GM23338 (cell line): ENCODE results near the gene RAB3IL1. TPM values are rescaled to one million over a fixed set of nuclear protein-coding genes. Genes with fewer than 3 reads are reported as not detected.
"Not testable (repeated sequence)": the region's sequence is repeated elsewhere in the genome, so short reads cannot be mapped to it uniquely, and the experiment has no call there.

ENCODE experiments used
- ATAC-seq: fragments of 200-7000 bp; cut with Tn5 transposase; 3 replicates; pipeline ENCODE4 v1.9.1; 2020
- DNase-seq: peaks from one replicate; pipeline ENCODE4 v3.0.0-alpha.2; 2015; ENCODE audit warnings: low spot score
- H2AFZ ChIP-seq: fragments of 200-600 bp; sonication (generic); 2 replicates; pipeline ENCODE4 v1.8.0; 2016; ENCODE audit warnings: antibody characterized with exemption, mild to moderate bottlenecking, moderate library complexity
- H3F3A ChIP-seq: fragments of 200-600 bp; sonication (generic); replicated peaks from 2 replicates; pipeline ENCODE4 v1.8.0; 2017; ENCODE audit warnings: antibody characterized with exemption, mixed run types, low read depth
- H3K27ac ChIP-seq: fragments of 200-600 bp; sonication (generic); 2 replicates; pipeline ENCODE4 v1.6.1; 2016; ENCODE audit warnings: low read depth
- H3K27me3 ChIP-seq: fragments of 200-600 bp; sonication (generic); 2 replicates; pipeline ENCODE4 v1.8.0; 2016; ENCODE audit warnings: mild to moderate bottlenecking, mixed run types, moderate library complexity; ENCODE audit not compliant: insufficient read depth
- H3K36me3 ChIP-seq: fragments of 200-600 bp; sonication (generic); 2 replicates; pipeline ENCODE4 v1.8.0; 2016; ENCODE audit warnings: mild to moderate bottlenecking; ENCODE audit not compliant: insufficient read depth
- H3K4me1 ChIP-seq: fragments of 200-600 bp; sonication (generic); 2 replicates; pipeline ENCODE4 v1.8.0; 2016; ENCODE audit warnings: mild to moderate bottlenecking, moderate library complexity; ENCODE audit not compliant: insufficient read depth
- H3K4me2 ChIP-seq: fragments of 200-600 bp; sonication (generic); 2 replicates; pipeline ENCODE4 v1.7.1; 2017; ENCODE audit warnings: mixed run types
- H3K4me3 ChIP-seq: fragments of 200-600 bp; sonication (generic); 2 replicates; pipeline ENCODE4 v1.6.1; 2016; ENCODE audit warnings: mixed run types
- H3K79me2 ChIP-seq: fragments of 200-600 bp; sonication (generic); replicated peaks from 2 replicates; pipeline ENCODE4 v1.8.0; 2017; ENCODE audit warnings: mild to moderate bottlenecking; ENCODE audit not compliant: insufficient read depth
- H3K9me2 ChIP-seq: fragments of 200-600 bp; sonication (generic); 2 replicates; pipeline ENCODE4 v1.8.0; 2017; ENCODE audit not compliant: insufficient read depth
- H4K20me1 ChIP-seq: fragments of 200-600 bp; sonication (generic); replicated peaks from 2 replicates; pipeline ENCODE4 v1.8.0; 2017; ENCODE audit warnings: mild to moderate bottlenecking; ENCODE audit not compliant: insufficient read depth
- H3K27ac Mint-ChIP-seq: 2 replicates; pipeline ENCODE4 v1.8.0; 2020; ENCODE audit warnings: inconsistent platforms, mild to moderate bottlenecking, moderate library complexity, mixed read lengths
- H3K27me3 Mint-ChIP-seq: 3 replicates; pipeline ENCODE4 v1.8.0; 2022; ENCODE audit warnings: low read depth, mild to moderate bottlenecking, moderate library complexity, mixed read lengths, inconsistent platforms; ENCODE audit not compliant: insufficient read depth, poor library complexity
- H3K36me3 Mint-ChIP-seq: 3 replicates; pipeline ENCODE4 v1.8.0; 2021; ENCODE audit warnings: low read depth, mild to moderate bottlenecking, inconsistent platforms, moderate library complexity, mixed read lengths
- H3K4me1 Mint-ChIP-seq: 3 replicates; pipeline ENCODE4 v1.8.0; 2020; ENCODE audit warnings: mild to moderate bottlenecking, inconsistent platforms, mixed read lengths
- H3K4me3 Mint-ChIP-seq: 3 replicates; pipeline ENCODE4 v1.8.0; 2021; ENCODE audit warnings: moderate library complexity, mild to moderate bottlenecking, inconsistent platforms, mixed read lengths
- H3K9me3 Mint-ChIP-seq: 3 replicates; pipeline ENCODE4 v1.8.0; 2020; ENCODE audit warnings: moderate library complexity, mild to moderate bottlenecking, inconsistent platforms, mixed read lengths
- CTCF ChIP-seq, 2 experiments: fragments of 200-600 bp in 1 of 2; sonication (generic) in 1 of 2; conservative IDR thresholded peaks; 2 replicates each; pipeline versions ENCODE4 v1.5.1 to v1.6.1; 2016 to 2017; ENCODE audit warnings: antibody characterized with exemption in 2 of 2, low read depth in 2 of 2, mild to moderate bottlenecking in 2 of 2, moderate library complexity in 1 of 2
- EZH2 ChIP-seq: fragments of 200-600 bp; sonication (generic); IDR thresholded peaks from one replicate; pipeline ENCODE4 v1.8.0; 2017; ENCODE audit warnings: antibody characterized with exemption, mild to moderate bottlenecking, low read depth; ENCODE audit not compliant: unreplicated experiment
- EZH2phosphoT487 ChIP-seq: fragments of 200-600 bp; sonication (generic); IDR thresholded peaks from one replicate; pipeline ENCODE4 v1.8.1; 2018; ENCODE audit warnings: antibody characterized with exemption; ENCODE audit not compliant: unreplicated experiment
- JUNB ChIP-seq: IDR thresholded peaks from one replicate; pipeline ENCODE4 v1.6.1; 2016; ENCODE audit warnings: antibody characterized with exemption; ENCODE audit not compliant: unreplicated experiment
- NANOG ChIP-seq: IDR thresholded peaks from 2 replicates; pipeline ENCODE4 v1.6.1; 2016; ENCODE audit warnings: antibody characterized with exemption, borderline replicate concordance
- POLR2AphosphoS5 ChIP-seq: IDR thresholded peaks from 2 replicates; pipeline ENCODE4 v1.6.1; 2016; ENCODE audit warnings: antibody characterized with exemption, low read depth
- STAT1 ChIP-seq: IDR thresholded peaks from one replicate; pipeline ENCODE4 v1.6.1; 2016; ENCODE audit warnings: antibody characterized with exemption; ENCODE audit not compliant: unreplicated experiment
- ZNF114 ChIP-seq: fragments of 250-450 bp; sonication (Bioruptor Pico); IDR thresholded peaks from 2 replicates; pipeline ENCODE4 v1.5.0; 2020; ENCODE audit warnings: mild to moderate bottlenecking, moderate library complexity
- ZNF331 ChIP-seq: fragments of 250-450 bp; sonication (Bioruptor Pico); IDR thresholded peaks from 2 replicates; pipeline ENCODE4 v1.5.0; 2020; ENCODE audit warnings: low read depth, mild to moderate bottlenecking, moderate library complexity
- polyA plus RNA-seq: library from polyadenylated mRNA; unstranded; fragments of >200 nt; fragmentation: Nextera tagmentation; extraction: Ambion mirVana; gene quantifications from 2 replicates; pipeline ENCODE4 v1.2.1, GENCODE V29; 2016
- total RNA-seq: library from RNA; depleted of rRNA; stranded (reverse); fragments of >200 nt; shearing (Covaris generic); gene quantifications from 2 replicates; pipeline ENCODE4 v1.2.3, GENCODE V29; 2014
- TF ChIP-seq, protein P1 (sequence below): fragments of 250-450 bp; sonication (Bioruptor Pico); IDR thresholded peaks from 2 replicates; pipeline ENCODE4 v1.5.0; 2020; ENCODE audit warnings: mild to moderate bottlenecking, moderate library complexity
- TF ChIP-seq, protein P2 (sequence below): IDR thresholded peaks from one replicate; pipeline ENCODE4 v1.6.1; 2018; ENCODE audit warnings: antibody characterized with exemption; ENCODE audit not compliant: unreplicated experiment

The RAB3IL1 gene
- total and polyA plus RNA-seq, 2 experiments from 2014 or later, result 2.7 to 3.4 TPM

DNA sequence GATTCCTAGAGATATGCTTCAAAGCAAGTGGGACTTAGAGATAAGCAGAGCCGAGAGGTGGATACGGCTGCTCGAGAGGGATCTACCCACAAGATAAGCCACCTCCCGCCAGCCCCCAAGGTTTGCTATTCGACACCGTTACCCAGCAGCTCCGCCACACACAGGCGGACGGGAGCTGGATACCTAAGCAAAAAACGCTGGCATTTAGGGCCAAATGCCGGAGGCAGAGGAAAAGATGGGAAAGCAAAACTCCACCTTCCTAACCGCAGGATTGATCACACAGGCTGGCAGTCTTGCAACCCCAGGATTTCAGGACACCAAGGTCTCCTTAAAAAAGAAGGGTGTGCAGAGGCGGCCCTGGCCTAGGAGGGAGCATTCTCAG is 49.4 kb upstream of the RAB3IL1 start (continued):
- TF ChIP-seq, protein P1, sequence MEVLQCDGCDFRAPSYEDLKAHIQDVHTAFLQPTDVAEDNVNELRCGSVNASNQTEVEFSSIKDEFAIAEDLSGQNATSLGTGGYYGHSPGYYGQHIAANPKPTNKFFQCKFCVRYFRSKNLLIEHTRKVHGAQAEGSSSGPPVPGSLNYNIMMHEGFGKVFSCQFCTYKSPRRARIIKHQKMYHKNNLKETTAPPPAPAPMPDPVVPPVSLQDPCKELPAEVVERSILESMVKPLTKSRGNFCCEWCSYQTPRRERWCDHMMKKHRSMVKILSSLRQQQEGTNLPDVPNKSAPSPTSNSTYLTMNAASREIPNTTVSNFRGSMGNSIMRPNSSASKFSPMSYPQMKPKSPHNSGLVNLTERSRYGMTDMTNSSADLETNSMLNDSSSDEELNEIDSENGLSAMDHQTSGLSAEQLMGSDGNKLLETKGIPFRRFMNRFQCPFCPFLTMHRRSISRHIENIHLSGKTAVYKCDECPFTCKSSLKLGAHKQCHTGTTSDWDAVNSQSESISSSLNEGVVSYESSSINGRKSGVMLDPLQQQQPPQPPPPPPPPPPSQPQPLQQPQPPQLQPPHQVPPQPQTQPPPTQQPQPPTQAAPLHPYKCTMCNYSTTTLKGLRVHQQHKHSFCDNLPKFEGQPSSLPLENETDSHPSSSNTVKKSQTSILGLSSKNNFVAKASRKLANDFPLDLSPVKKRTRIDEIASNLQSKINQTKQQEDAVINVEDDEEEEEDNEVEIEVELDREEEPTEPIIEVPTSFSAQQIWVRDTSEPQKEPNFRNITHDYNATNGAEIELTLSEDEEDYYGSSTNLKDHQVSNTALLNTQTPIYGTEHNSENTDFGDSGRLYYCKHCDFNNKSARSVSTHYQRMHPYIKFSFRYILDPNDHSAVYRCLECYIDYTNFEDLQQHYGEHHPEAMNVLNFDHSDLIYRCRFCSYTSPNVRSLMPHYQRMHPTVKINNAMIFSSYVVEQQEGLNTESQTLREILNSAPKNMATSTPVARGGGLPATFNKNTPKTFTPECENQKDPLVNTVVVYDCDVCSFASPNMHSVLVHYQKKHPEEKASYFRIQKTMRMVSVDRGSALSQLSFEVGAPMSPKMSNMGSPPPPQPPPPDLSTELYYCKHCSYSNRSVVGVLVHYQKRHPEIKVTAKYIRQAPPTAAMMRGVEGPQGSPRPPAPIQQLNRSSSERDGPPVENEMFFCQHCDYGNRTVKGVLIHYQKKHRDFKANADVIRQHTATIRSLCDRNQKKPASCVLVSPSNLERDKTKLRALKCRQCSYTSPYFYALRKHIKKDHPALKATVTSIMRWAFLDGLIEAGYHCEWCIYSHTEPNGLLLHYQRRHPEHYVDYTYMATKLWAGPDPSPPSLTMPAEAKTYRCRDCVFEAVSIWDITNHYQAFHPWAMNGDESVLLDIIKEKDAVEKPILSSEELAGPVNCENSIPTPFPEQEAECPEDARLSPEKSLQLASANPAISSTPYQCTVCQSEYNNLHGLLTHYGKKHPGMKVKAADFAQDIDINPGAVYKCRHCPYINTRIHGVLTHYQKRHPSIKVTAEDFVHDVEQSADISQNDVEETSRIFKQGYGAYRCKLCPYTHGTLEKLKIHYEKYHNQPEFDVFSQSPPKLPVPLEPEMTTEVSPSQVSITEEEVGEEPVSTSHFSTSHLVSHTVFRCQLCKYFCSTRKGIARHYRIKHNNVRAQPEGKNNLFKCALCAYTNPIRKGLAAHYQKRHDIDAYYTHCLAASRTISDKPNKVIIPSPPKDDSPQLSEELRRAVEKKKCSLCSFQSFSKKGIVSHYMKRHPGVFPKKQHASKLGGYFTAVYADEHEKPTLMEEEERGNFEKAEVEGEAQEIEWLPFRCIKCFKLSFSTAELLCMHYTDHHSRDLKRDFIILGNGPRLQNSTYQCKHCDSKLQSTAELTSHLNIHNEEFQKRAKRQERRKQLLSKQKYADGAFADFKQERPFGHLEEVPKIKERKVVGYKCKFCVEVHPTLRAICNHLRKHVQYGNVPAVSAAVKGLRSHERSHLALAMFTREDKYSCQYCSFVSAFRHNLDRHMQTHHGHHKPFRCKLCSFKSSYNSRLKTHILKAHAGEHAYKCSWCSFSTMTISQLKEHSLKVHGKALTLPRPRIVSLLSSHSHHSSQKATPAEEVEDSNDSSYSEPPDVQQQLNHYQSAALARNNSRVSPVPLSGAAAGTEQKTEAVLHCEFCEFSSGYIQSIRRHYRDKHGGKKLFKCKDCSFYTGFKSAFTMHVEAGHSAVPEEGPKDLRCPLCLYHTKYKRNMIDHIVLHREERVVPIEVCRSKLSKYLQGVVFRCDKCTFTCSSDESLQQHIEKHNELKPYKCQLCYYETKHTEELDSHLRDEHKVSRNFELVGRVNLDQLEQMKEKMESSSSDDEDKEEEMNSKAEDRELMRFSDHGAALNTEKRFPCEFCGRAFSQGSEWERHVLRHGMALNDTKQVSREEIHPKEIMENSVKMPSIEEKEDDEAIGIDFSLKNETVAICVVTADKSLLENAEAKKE (CRISPR knock-in tag), result no peak
- TF ChIP-seq STAT1 (no peak), NANOG (no peak), POLR2AphosphoS5 (no peak), EZH2 (no peak), ZNF331 (CRISPR knock-in tag) (no peak), CTCF (conservative IDR thresholded peaks at IDR 0.05; ENCODE audit: low read depth in 2 of 2) (no peak), ZNF114 (CRISPR knock-in tag) (no peak), JUNB (no peak), EZH2phosphoT487 (no peak)
- TF ChIP-seq, protein P2, sequence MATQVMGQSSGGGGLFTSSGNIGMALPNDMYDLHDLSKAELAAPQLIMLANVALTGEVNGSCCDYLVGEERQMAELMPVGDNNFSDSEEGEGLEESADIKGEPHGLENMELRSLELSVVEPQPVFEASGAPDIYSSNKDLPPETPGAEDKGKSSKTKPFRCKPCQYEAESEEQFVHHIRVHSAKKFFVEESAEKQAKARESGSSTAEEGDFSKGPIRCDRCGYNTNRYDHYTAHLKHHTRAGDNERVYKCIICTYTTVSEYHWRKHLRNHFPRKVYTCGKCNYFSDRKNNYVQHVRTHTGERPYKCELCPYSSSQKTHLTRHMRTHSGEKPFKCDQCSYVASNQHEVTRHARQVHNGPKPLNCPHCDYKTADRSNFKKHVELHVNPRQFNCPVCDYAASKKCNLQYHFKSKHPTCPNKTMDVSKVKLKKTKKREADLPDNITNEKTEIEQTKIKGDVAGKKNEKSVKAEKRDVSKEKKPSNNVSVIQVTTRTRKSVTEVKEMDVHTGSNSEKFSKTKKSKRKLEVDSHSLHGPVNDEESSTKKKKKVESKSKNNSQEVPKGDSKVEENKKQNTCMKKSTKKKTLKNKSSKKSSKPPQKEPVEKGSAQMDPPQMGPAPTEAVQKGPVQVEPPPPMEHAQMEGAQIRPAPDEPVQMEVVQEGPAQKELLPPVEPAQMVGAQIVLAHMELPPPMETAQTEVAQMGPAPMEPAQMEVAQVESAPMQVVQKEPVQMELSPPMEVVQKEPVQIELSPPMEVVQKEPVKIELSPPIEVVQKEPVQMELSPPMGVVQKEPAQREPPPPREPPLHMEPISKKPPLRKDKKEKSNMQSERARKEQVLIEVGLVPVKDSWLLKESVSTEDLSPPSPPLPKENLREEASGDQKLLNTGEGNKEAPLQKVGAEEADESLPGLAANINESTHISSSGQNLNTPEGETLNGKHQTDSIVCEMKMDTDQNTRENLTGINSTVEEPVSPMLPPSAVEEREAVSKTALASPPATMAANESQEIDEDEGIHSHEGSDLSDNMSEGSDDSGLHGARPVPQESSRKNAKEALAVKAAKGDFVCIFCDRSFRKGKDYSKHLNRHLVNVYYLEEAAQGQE, result no peak

GRCh38 chr11:61964666-61965271 is 47.4 kb upstream of the RAB3IL1 start:
- Histone ChIP-seq H3K79me2 (peaks cover 43% of the 10 kb centered on the region), H3F3A (peaks cover 27% of the 10 kb centered on the region), H3K4me2 (peak overlapping the region; percentile 100; the same call in 1 of the 2 replicates), H4K20me1 (peaks cover 32% of the 10 kb centered on the region), H3K27ac (peak overlapping the region; percentile 50; the same call in 1 of the 2 replicates), H3K36me3 (peaks cover 27% of the 10 kb centered on the region), H3K4me1 (peaks cover 29% of the 10 kb centered on the region), H3K4me3 (peak overlapping the region; percentile 100)
- not testable (repeated sequence) for H3K27ac Mint-ChIP-seq, ATAC-seq, H3K9me2 ChIP-seq, DNase-seq, H2AFZ ChIP-seq, H3K9me3 Mint-ChIP-seq, H3K27me3 ChIP-seq
- Mint-ChIP-seq H3K27me3 (peaks cover 22% of the 10 kb centered on the region), H3K36me3 (peaks cover 49% of the 10 kb centered on the region), H3K4me1 (peaks cover 24% of the 10 kb centered on the region), H3K4me3 (peak overlapping the region; percentile 95)
